Esophagus muscularis mucosa (tissue), 4 donors: ENCODE measurements around the gene ZNF217. TPM values are rescaled to one million over a fixed set of nuclear protein-coding genes. Genes with fewer than 3 reads are reported as not detected.
"Not testable (repeated sequence)": the region's sequence is repeated elsewhere in the genome, so short reads cannot be mapped to it uniquely, and the experiment has no call there.

Experiments
- DNase-seq: peaks from one replicate; pipeline ENCODE4 v3.0.0-alpha.2; 2017; ENCODE audit errors: extremely low spot score
- H3K27ac ChIP-seq, 4 donors: fragments of 200-600 bp; sonication (generic); replicated peaks in 1 of 4; 1 replicate in 3 of 4; 2 replicates in 1 of 4; pipeline ENCODE4 v1.5.1; 2016 to 2019; ENCODE audit warnings: mild to moderate bottlenecking in 1 of 4
- H3K27me3 ChIP-seq, 4 donors: fragments of 200-600 bp; sonication (generic); one replicate each; pipeline versions ENCODE4 v1.5.1 to v1.6.0; 2016 to 2019
- H3K36me3 ChIP-seq, 4 donors: fragments of 200-600 bp; sonication (generic); one replicate each; pipeline ENCODE4 v1.5.1; 2016 to 2019
- H3K4me1 ChIP-seq, 4 donors: fragments of 200-600 bp; sonication (generic); one replicate each; pipeline ENCODE4 v1.5.1; 2016 to 2019
- H3K4me3 ChIP-seq, 4 donors: fragments of 200-600 bp; sonication (generic); 1 replicate in 2 of 4; 2 replicates in 2 of 4; pipeline ENCODE4 v1.5.1; 2016 to 2019; ENCODE audit warnings: mild to moderate bottlenecking in 4 of 4, moderate library complexity in 1 of 4
- H3K9me3 ChIP-seq, 4 donors: fragments of 200-600 bp; sonication (generic); 1 replicate in 3 of 4; 2 replicates in 1 of 4; pipeline ENCODE4 v1.5.1; 2016 to 2019
- EP300 ChIP-seq: sonication (generic); formaldehyde crosslinking; IDR thresholded peaks from one replicate; pipeline ENCODE4 v1.6.1; 2017; ENCODE audit warnings: antibody characterized with exemption
- POLR2A ChIP-seq: fragments of 450-650 bp; IDR thresholded peaks from one replicate; pipeline ENCODE4 v1.6.1; 2017; ENCODE audit warnings: antibody characterized with exemption, moderate library complexity, mild to moderate bottlenecking, low read depth
- POLR2AphosphoS5 ChIP-seq, 2 donors: sonication (generic); formaldehyde crosslinking; IDR thresholded peaks; one replicate each; pipeline ENCODE4 v1.6.1; 2017; ENCODE audit warnings: antibody characterized with exemption in 2 of 2
- WGBS: methylation state at CpG from one replicate; pipeline ENCODE4 v1.1.5; 2018; 5-methylcytosine and 5-hydroxymethylcytosine counted together
- intact Hi-C: fragments of 100-400 bp; cut with DNase I; formaldehyde crosslinking; loops from one replicate; pipeline ENCODE4 v1.15.1; 2023
- total RNA-seq, 4 donors: library from RNA; depleted of rRNA; stranded (reverse); fragments of >200 nt; gene quantifications; one replicate each; pipeline versions ENCODE4 v1.1.0 to v1.2.1, GENCODE V29; 2016
- TF ChIP-seq, protein P1 (sequence below), 3 experiments: fragments of 200-600 bp in 2 of 3; fragments of 450-650 bp in 1 of 3; sonication (generic) in 2 of 3; IDR thresholded peaks; one replicate each; pipeline ENCODE4 v1.5.1; 2017 to 2019; ENCODE audit warnings: antibody characterized with exemption in 3 of 3, mild to moderate bottlenecking in 2 of 3, moderate library complexity in 1 of 3

Gene ZNF217
- total RNA-seq, 4 donors from 2014 or later, result 15.4 to 27.3 (median 18.6) TPM

DNA sequence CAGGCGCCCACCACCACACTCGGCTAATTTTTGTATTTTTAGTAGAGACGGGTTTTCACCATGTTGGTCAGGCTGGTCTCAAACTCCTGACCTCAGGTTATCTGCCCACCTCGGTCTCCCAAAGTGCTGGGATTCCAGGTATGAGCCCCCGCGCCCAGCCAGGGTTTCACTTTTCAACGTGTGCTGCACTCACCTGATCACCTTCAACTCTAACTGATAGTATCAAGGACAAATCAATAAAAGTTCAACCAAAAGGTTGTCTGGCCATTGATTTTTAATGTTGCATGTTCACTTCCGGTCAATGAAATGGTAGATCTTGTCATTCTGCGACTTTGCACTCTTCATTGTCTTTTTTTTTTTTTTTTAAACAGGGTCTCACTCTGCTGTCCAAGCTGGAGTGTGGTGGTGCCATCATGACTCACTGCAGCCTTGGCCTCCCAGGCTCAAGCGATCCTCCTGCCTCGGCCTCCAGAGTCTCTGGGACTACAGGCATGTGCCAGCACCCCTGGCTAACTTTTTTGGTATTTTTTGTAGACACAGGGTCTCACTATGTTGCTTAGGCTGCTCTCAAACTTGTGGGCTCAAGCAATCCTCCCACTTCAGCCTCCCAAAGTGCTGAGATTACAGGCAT, 37.3 kb downstream of the ZNF217 start:
- WGBS, result 85% methylated on average over 11 of the region's 11 CpGs
- intact Hi-C loops, result no loop called here
- no peaks in the 10 kb centered on the region for H3K36me3 ChIP-seq
- no peaks in the 10 kb centered on the region for H3K4me1 ChIP-seq
- H3K4me3 ChIP-seq, result no peak overlapping the region
- no peaks in the 10 kb centered on the region for H3K9me3 ChIP-seq
- no peak overlapping the region for H3K27ac ChIP-seq
- no peak for TF ChIP-seq POLR2A
- TF ChIP-seq, protein P1, sequence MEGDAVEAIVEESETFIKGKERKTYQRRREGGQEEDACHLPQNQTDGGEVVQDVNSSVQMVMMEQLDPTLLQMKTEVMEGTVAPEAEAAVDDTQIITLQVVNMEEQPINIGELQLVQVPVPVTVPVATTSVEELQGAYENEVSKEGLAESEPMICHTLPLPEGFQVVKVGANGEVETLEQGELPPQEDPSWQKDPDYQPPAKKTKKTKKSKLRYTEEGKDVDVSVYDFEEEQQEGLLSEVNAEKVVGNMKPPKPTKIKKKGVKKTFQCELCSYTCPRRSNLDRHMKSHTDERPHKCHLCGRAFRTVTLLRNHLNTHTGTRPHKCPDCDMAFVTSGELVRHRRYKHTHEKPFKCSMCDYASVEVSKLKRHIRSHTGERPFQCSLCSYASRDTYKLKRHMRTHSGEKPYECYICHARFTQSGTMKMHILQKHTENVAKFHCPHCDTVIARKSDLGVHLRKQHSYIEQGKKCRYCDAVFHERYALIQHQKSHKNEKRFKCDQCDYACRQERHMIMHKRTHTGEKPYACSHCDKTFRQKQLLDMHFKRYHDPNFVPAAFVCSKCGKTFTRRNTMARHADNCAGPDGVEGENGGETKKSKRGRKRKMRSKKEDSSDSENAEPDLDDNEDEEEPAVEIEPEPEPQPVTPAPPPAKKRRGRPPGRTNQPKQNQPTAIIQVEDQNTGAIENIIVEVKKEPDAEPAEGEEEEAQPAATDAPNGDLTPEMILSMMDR (IDR thresholded peaks at IDR 0.05), result no peak
- no peak for TF ChIP-seq EP300
- no peak for TF ChIP-seq POLR2AphosphoS5 (IDR thresholded peaks at IDR 0.05)
- H3K27me3 ChIP-seq, result no peaks in the 10 kb centered on the region
- DNase-seq, result no peak

DNA sequence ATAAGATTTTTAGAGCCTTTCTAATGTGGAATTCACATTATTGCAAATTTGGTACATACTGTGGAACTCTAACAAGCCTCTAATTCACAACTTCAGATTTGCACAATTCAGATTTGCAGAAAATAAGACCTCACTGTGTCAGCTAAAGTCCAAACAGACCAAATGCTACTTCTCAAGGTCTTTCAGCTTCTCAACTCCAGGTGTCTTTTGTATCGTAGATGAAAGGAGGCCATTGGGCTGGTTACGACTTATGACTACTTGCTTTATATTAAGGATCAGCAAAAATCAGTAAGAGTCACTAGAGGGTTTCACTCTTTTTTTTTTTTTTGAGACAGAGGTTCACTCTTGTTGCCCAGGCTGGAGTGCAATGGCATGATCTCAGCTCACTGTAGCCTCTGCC, 37.8 kb downstream of the ZNF217 start:
- Histone ChIP-seq H3K36me3 (no peaks in the 10 kb centered on the region), H3K9me3 (no peaks in the 10 kb centered on the region), H3K27me3 (no peaks in the 10 kb centered on the region), H3K4me1 (no peaks in the 10 kb centered on the region), H3K4me3 (no peak overlapping the region), H3K27ac (no peak overlapping the region)
- TF ChIP-seq, protein P1 (IDR thresholded peaks at IDR 0.05), result no peak
- no peak for TF ChIP-seq POLR2A
- no peak for TF ChIP-seq POLR2AphosphoS5 (IDR thresholded peaks at IDR 0.05)
- no peak for TF ChIP-seq EP300
- 84% methylated on average over 2 of the region's 2 CpGs for WGBS
- DNase-seq, result no peak
- intact Hi-C loops, result no loop called here

- no peaks in the 10 kb centered on the region for H3K9me3 ChIP-seq
- no peaks in the 10 kb centered on the region for H3K4me1 ChIP-seq
- TF ChIP-seq, protein P1 (IDR thresholded peaks at IDR 0.05), result no peak
- TF ChIP-seq EP300 (no peak), POLR2A (no peak), POLR2AphosphoS5 (IDR thresholded peaks at IDR 0.05) (no peak)
- 85% methylated on average over 4 of the region's 4 CpGs for WGBS
- H3K36me3 ChIP-seq, result no peaks in the 10 kb centered on the region
- intact Hi-C loops, result no loop called here
- DNase-seq, result no peak
- no peaks in the 10 kb centered on the region for H3K27me3 ChIP-seq
- H3K4me3 ChIP-seq, result no peak overlapping the region
- H3K27ac ChIP-seq, result no peak overlapping the region
Observed at GRCh38 chr20:53555081-53555480, 38.6 kb downstream of the ZNF217 start.

DNA sequence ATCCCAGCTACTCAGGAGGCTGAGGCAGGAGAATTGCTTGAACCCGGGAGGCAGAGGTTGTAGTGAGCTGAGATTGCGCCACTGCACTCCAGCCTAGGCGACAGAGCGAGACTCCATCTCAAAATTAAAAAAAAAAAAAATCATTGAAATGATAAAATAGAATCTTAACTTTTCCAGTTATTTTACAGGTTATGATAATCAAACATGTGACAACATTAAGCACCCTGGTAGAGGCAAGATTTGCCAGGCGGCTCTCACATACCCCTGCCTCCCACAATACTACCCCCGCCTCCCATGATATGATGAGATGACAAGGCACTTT, 41.1 kb downstream of the ZNF217 start:
- H3K4me3 ChIP-seq, H3K9me3 ChIP-seq, H3K4me1 ChIP-seq, H3K27ac ChIP-seq, DNase-seq, intact Hi-C loops, H3K27me3 ChIP-seq, H3K36me3 ChIP-seq: not testable (repeated sequence)
- WGBS, result 96% methylated on average over 6 of the region's 6 CpGs

GRCh38 chr20:53551719-53552571, 41.7 kb downstream of the ZNF217 start:
- WGBS, result 90% methylated on average over 12 of the region's 12 CpGs
- H3K4me3 ChIP-seq, DNase-seq, intact Hi-C loops, H3K27ac ChIP-seq, H3K9me3 ChIP-seq, H3K36me3 ChIP-seq, H3K27me3 ChIP-seq: not testable (repeated sequence)
- H3K4me1 ChIP-seq, result peaks cover 6 to 10% (median 8%) of the 10 kb centered on the region in 4 donors
